Epithelial cell of proximal tubule (primary cell): ENCODE data around the gene BCL2. TPM values are rescaled to one million over a fixed set of nuclear protein-coding genes. Genes with fewer than 3 reads are reported as not detected.

ENCODE experiments used
- DNase-seq: peaks from one replicate; pipeline ENCODE4 v3.0.0-alpha.2; 2011; ENCODE audit warnings: low read depth
- H3K4me3 ChIP-seq: 2 replicates; pipeline ENCODE4 v1.5.1; 2011; ENCODE audit warnings: low read depth, mild to moderate bottlenecking, low read length
- total RNA-seq: library from RNA; depleted of rRNA; stranded (reverse); fragments of >200 nt; gene quantifications from 2 replicates; pipeline ENCODE4 v1.2.3, GENCODE V29; 2015
- TF ChIP-seq, protein P1 (sequence below): conservative IDR thresholded peaks from 2 replicates; pipeline ENCODE4 v1.5.1; 2012; ENCODE audit warnings: low read depth, mild to moderate bottlenecking, low read length

Gene BCL2
- total RNA-seq, 1 donor from 2014 or later, result 4.7 TPM

DNA sequence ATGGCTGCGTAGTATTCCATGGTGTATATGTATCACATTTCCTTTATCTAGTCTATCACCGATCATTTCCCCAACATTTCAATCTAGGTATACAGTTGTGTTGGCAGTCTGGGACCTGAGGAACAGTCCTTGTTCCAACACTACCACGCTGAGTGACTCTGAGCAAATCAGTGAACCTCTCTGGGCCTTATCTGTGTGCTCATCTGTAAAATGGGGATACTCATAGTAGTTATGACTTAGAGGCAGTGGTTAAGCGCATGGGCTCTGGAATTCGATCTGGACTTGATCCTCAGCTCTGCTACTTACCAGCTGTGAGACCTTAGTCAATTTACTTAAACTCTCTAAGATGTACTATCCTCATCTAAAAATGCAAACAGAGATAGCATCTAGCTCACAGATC is 85.1 kb downstream of the BCL2 start:
- H3K4me3 ChIP-seq, result no peak overlapping the region
- TF ChIP-seq, protein P1, sequence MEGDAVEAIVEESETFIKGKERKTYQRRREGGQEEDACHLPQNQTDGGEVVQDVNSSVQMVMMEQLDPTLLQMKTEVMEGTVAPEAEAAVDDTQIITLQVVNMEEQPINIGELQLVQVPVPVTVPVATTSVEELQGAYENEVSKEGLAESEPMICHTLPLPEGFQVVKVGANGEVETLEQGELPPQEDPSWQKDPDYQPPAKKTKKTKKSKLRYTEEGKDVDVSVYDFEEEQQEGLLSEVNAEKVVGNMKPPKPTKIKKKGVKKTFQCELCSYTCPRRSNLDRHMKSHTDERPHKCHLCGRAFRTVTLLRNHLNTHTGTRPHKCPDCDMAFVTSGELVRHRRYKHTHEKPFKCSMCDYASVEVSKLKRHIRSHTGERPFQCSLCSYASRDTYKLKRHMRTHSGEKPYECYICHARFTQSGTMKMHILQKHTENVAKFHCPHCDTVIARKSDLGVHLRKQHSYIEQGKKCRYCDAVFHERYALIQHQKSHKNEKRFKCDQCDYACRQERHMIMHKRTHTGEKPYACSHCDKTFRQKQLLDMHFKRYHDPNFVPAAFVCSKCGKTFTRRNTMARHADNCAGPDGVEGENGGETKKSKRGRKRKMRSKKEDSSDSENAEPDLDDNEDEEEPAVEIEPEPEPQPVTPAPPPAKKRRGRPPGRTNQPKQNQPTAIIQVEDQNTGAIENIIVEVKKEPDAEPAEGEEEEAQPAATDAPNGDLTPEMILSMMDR, result no peak
- no peak for DNase-seq

DNA sequence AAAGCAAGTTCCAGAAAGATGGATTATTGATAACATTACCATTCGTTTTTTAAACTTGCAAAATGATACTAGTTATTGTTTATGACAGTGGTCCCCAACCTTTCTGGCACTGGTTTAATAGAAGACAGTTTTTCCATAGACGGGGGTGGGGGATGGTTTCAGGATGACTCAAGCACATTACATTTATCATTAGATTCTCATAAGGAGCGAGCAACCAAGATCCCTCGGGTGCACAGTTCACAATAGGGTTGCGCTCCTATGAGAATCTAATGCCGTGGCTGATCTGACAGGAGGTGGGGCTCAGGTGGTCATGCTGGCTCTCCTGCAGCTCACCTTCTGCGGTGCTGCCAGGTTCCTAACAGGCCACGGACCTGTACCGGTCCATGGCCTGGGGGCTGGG is 86.2 kb downstream of the BCL2 start:
- no peak for DNase-seq
- TF ChIP-seq, protein P1, result no peak
- no peak overlapping the region for H3K4me3 ChIP-seq

DNA sequence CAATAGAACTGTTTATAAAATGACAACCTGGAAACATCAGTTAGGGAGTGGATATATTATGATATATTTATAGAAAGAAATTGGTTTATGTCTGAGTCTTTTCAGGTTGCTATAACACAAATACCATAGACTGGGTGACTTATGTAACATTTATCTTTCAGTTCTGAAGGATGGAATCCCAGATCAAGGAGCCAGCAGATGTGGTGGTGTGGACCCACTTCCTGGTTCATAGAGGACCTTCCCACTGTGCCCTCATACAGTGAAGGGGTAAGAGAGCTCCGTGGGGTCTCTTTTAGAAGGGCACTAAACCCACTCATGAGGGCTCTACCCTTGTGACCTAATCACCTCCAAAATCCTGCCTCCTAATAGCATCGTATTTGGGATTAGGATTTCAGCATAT is 86.7 kb downstream of the BCL2 start:
- H3K4me3 ChIP-seq, result no peak overlapping the region
- TF ChIP-seq, protein P1, result no peak
- no peak for DNase-seq

DNA sequence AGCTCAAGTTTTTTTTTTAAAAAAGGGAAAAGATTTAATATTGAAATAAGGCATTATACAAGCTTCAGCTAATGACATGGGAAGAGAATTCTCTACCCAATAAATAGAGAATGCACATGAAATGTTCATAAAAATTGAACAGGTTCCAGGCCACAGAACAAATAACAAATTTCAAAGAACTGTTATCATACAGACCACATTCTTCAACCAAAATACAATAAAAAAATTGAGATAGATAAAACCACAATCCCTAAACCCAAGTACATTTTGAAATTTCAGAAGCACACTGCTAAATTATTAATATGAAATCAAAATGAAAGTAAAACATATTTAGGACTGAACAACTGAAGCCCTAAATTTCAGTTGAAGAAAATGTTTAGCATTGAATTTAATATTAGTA is 89.6 kb downstream of the BCL2 start:
- TF ChIP-seq, protein P1, result no peak
- H3K4me3 ChIP-seq, result no peak overlapping the region
- DNase-seq, result no peak

DNA sequence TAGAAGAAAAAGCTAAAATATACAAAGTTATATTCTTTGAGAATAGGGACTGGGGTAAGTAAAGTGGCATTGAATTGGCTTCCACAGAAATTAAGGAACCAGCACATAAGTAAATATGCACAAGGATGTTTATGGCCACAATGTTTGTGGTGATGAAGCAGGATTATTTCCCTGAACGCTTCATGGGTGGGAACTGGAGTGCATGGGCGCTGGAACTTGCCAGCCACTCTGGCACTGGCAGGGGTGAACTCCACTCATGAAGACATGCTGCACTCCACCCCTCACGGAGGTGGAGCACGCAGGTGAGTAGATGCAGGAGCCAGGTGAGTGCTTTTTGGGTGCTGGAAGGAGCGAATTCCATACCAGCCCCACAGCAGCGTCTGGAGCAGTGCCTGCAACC is 94.1 kb downstream of the BCL2 start:
- TF ChIP-seq, protein P1, result no peak
- no peak for DNase-seq
- H3K4me3 ChIP-seq, result no peak overlapping the region

DNA sequence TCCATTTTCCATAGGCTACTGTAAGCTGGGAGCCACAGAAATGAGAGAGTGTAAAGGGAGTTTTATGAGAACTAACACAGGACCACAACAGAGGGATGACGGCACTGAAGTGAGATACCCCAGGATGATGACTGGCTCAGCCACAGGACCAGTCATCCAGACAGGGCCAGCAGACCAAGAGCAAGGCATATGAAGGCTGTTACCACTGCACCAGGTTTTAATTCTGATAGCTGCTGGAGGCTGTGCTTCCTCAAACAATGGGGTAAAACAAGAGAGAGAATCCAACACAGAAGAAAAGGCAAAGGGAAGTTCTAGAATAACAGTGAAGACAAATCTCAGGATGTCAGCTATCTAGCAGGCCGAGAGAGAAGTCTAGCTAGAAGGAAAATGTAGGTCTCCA is 94.9 kb downstream of the BCL2 start:
- no peak for DNase-seq
- no peak overlapping the region for H3K4me3 ChIP-seq
- TF ChIP-seq, protein P1, result no peak

DNA sequence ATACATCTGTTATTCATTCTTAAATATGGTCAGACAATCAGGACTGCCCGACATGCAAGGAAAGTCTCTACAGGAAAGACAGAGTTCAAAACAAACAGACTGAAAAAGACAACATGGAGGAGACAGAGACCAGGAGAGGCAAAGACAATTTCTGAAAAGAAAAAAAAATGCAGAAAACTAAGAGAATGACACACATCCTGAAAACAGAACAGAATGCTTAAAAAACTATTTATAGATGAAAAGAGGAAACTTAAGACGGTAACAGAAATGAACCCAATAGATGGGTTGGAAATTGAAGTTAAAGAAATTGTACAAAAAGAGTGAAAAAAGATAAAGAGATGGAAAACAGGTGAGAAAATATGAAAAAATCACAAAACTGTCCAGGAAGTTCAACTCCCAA is 95.7 kb downstream of the BCL2 start:
- no peak for DNase-seq
- TF ChIP-seq, protein P1, result no peak
- no peak overlapping the region for H3K4me3 ChIP-seq
